ENCODE data around the gene CADPS2.

- TF ChIP-seq CTCF (IDR thresholded peaks at IDR 0.05) (no peak), POLR2A (IDR thresholded peaks at IDR 0.05) (no peak)
Measured at GRCh38 chr7:122384528-122384927, 501.7 kb downstream of the CADPS2 start.
